Retina (tissue), 1 donor: ENCODE data around the gene MAP3K9.

Experiments used
- DNase-seq: peaks from one replicate; pipeline ENCODE4 v3.0.0-alpha.2; 2016

Gene MAP3K9

DNA sequence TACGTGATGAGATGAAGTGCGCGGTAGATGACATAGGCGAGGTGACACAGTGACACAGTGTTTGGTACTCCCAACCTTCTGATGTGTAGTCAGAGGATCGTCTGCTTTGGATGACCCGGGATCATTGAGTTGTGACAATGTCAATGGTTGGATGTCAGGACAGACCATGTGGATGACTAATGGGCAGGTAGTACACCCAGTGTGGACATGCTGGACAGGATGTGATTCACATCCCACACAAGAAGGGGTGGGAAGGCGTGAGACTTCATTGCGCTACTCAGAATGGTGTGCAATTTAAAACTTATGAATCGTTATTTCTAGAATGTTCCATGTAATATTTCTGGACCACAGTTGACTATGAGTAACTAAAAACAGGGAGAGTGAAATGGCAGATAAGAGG, 23.8 kb downstream of the MAP3K9 start:
- DNase-seq = no peak

DNA sequence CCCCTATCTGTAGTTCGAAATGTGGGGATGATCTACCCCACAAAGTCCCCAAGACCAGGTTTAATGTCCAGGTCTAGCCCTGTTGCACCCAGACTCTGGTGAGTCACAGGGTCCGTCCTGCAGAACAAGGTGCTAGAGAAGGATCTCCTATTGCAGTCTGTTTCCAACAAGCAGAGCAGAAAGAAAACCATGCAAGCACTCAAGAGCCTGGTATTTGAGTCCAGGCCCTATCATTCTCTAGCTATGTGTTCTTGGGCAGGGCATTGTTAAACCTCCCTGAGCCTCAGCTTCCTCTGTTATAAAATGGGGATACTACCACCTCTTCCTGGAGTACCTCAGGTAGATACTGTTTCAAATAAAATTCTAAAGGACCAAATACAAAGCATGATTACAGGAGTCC, 24.4 kb downstream of the MAP3K9 start:
- DNase-seq = no peak

DNA sequence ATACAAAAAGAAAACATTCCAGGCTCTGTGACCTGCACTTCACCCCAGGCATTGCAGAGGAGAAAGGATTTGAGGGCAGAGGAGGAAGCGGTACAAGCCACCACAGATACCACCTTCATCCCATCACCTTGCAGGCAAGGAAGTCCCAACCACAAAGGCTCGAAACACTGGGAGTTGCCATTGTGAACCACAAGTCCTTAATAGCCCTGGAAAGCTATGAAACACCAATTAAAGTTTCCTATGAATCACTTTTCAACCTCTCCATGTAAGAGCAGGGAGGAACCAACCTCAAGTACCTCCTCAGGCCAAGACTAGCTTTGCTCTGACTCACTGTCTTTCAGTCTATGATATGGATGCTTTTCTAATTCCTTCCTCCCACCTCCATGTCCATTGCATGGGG, 27.0 kb downstream of the MAP3K9 start:
- no peak for DNase-seq

DNA sequence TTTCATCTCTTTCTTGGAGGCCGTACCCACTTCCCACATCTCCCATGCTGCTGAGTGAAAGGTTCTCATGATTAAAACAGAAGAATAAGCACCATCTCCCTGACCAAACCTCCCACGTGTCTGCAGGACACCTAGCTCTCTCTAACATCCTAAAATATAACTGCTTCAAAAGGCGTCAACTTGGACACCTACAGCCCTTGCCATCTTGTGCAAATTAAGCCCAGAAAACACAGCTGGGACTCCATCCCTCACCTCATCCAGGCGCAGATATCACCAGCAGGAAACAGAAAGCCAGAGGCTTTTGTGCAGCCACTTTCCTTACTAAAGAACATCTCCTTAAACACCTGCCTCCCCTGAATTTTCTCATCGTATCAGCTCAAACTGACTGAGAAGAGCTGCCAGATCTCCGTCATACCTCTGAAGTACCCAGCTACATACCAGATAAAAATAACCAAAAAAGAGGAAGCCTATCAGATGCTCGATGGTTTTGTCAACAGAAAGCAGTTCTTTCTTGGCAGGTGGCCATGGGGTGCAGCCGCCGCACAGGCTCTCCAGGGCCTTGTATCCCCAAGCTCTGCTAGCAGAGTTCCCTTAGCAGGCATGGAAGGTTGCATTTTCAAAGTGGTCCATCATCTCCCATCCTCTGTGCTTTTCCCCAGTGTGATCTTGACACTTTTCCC, 28.8 kb downstream of the MAP3K9 start:
- DNase-seq = no peak

DNA sequence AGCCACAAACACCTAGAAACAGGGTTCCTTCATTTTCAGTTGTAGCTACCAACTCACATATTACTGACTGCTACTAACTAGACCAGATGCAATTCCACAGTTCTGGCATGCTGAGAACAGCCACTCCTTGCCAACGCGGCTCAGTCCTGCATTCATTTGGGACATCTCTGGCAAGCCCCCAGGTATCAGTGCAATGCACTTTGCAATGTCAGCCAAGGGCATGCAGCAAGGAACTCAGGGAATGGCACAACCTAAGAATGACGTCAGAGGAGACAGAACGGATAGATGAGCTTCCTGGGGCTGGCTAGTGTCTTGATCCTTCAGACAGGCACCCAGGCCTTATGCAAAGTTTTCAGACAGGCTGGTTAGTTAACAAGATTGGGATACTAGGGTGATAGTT, 29.6 kb downstream of the MAP3K9 start:
- DNase-seq = no peak

DNA sequence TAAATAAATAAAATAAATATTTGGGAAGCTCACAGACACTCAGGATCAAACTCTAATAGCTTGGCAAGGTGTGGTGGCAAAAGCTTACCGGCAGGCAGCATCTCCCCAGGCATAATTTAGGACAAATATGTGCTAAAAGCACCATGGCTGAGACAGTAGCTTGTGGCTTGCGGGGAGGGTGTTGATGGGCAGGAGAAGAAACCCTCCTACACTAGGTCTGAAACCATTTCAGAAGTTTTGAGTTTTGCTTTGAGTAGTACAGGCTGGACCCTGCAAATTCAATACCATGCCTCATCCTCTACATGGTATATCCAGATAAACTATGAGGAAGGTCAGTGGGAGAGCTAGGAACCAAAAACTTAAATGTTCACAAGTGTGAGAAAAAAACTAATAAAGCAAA, 33.1 kb downstream of the MAP3K9 start:
- DNase-seq = no peak

DNA sequence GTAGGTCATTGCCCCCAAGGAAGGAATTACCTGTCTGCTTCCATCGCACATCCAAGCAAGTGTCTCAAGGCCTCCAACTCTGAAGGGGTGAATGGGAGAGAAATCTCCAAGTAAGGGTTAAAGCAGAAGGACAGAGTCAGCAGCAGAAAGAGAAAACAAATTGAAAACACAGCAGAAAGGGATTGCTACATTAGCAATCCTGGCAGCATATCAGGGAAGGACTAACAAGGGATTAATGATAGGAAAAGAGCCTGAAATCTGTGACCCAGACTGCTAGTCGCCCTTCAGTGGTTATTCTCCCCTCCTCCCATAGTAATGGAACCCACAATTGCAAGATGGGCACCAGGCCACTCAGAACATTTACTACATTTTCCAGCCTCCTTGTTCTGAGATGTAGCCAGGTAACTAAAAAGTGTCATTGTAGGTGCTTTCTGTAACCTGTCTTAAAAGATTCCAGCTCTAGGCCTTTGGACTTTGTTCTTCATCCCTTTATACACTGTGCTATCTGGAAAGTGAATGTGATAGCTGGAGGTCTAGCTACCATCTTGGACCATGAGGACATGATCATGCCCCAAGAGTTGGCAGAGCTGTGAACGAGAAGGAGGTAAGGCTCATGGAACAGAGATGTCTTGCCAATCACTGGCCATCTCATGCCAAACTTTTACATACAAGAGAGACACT, 36.0 kb downstream of the MAP3K9 start:
- DNase-seq = no peak

DNA sequence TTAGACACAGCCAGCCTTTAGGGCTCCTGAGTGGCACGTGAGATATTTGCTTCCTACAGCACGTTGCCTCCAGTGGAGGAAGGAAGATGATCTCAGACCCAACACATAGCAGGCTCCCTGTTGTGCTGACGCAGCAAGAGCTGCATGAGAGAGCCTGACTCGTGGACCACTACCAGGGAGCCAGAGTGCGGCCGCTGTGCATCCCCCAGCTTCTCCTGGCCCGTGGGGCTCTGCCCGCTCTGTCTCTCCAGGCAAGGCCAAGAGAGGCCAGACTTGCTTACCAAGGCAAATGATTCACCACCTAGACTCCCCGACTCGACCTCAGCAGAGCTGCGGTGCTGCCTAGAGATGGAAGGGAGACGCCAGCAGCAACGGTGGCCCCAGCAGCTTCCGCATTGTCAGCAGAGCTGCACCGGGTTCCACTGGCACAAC, 37.5 kb downstream of the MAP3K9 start:
- peak; percentile 36 for DNase-seq

DNA sequence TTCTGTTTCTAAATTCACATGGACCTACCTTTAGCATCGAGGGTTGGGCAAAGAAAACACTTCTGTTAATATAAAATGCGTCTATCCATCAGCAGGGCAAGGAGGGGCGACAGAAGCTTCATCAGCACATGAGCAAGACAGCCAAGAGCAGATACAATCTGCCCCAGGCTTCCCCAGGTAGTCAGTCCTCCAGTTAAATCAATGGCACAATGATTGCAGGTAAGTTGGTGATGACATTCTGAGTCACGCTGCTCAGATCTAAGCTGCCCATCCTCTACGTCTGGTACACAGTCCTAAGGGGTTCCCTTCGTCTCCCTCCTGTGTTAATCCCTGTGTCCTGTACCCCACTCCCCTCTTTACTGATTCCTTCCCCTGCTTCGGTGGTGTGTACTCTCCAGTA, 38.8 kb downstream of the MAP3K9 start:
- DNase-seq = no peak

DNA sequence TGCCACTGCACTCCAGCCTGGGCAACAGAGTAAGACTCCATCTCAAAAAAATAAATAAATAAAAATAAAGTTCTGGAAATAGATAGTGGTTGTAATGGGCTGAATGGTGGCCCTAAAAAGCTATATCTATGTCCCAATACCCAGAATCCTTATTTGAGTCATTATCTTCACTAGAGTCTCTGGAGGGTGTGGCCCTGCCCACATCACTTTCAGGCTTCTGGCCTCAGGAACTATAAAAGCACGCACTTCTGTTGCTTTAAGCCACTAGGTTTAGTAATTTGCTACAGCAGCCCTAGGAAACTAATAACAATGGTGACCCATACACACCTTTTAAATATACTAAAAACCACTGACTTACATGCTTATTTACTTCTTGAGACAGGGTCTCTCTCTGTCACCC, 49.9 kb downstream of the MAP3K9 start:
- no peak for DNase-seq

DNA sequence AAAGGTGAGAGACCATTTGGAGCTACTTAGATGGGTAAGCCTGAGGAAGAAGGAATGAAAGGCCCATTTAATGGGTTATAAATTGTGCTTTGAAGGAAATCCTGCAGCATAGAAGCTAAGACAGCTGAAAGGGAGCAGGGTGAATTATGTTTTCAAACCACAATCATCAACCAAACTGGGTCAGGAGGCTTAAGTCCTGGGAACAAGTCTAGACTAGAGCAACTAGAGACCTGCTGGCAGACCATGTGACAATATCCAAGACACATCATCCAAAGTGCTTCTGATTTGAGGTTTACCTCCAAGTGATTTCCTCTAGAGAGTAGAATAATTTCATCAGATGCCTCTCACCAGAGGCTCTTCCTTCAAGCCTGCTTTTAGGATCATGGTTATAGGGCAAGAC, 53.7 kb downstream of the MAP3K9 start:
- no peak for DNase-seq

DNA sequence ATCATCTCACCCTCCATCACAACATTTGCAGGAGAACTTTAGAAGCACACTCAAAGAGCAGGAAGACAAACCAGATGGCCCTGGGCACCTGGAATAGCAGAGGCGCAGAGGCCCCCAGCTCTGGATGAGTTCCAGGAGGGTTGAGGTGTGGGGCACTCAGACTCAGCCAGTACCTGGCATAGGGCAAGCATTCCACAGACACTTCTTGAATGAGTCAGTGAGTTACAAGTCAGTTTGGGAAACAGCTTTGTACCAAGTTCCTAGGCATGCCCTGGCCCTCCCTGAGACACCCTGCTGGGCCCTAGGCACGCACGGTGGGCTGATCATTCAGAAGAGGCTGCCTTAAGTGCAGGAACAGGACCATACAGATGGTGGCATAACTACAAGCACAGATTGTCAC, 54.3 kb downstream of the MAP3K9 start:
- DNase-seq = no peak

DNA sequence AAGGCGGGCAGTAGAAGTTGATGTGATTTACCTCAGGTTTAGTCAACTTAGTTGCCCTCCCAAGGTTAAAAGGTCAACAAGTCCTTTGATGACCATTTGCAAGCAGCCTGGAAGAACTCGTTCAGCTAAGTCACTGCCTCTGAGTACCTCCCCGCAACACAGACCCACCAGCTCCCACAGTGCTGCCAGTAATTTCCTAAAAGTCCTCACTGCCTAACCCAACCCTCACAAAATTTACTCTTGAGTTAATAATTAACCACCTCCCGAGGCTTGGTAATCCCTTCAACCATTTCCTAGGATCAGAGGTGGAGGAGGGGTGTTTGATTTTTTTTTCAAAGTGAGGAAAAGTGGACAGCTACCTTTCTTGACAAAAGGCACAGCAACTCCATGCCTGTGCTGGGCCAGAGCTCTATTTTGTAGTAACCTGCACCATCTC, 55.8 kb downstream of the MAP3K9 start:
- no peak for DNase-seq

DNA sequence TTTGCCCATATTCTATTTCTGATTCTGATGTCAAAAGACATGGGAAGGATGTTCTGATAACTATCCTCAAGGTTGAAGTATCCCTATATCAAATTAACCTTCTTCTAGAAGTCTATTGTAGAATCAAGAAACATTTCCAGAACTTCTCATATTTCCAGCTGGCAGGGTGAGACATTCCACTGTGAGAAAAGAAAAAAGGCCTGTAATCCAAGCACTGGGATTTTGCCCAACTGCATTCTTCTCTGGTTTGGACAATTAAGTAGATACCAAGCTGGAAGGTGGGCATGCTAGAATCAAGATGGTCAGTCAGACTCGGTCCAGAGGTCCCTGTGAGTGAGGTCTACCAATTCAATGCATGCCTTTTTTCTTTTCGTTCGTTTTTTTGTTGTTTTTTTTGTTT, 60.9 kb downstream of the MAP3K9 start:
- DNase-seq = no peak

DNA sequence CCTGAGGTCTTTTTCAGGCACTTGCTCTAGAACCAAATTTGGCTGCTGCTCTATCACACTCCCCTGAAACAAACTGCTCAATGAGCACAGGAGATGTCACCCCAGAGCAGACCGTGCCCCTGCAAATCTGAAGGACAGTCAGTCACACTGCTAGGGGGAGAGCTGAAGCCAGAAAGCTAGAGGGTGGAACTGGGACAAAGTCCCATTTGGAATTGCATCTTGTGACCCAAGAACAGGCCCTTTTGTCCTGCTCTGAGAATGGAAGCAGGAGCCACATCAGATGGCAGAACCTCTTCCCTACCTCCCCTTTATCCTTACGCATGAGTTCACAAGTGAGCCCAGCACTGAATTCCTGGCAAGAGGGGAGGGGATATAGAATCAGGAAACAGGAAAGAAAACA, 64.7 kb downstream of the MAP3K9 start:
- DNase-seq = no peak

DNA sequence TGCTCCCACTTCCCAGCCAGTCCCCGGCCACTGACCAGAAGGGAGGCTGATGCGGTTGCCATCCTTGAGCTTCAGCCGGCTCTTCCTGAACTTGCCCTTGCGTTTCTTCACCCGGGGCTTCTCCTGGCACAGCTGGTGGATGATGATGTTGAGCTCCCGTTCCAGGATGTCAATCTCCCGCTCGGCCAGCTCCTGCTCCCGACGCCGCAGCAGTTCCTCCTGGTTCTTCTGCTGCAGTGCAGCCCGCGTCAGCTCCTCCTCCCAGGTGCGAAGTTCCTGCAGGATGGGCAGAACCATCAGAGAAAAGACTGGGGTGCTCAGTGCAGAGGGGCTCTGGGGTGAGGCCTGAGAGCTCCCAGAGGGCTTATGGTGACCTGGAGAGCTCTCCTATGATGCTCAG, 67.0 kb downstream of the MAP3K9 start:
- DNase-seq = no peak

DNA sequence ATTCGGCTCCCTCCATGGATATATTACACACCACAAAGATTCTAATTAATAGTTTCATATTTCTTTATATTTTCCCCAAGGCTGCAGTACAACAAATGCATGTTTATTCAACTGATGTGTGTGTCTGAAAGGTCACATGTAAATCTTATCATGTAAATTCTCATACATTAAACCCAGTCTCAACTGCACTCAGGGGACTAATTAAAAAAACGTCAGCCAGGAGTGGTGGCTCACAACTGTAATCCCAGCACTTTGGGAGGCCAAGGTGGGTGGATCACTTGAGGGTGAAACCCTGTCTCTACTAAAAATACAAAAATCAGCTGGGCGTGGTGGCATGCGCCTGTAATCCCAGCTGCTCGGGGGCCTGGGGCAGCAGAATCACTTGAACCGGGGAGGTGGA, 67.8 kb downstream of the MAP3K9 start:
- DNase-seq = no peak

DNA sequence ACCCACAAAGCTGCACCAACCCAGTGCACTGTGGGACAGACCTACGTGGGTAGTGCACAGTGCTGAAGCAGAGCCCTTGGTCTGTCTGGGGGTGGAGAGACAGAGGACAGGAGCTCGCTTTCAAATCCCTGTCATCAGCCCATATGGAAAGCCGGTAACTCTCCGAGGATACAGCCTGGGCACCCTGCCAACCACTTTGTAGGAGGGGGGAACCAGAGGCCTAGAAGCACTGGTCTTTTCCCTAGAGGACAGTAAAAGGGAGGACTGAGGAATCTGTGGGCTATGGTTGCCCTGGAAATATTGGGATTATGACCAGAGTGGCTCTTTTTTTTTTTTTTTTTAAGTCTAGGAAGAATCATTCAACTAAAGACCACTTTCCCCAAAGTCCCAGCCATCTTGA, 74.3 kb downstream of the MAP3K9 start:
- DNase-seq = no peak

DNA sequence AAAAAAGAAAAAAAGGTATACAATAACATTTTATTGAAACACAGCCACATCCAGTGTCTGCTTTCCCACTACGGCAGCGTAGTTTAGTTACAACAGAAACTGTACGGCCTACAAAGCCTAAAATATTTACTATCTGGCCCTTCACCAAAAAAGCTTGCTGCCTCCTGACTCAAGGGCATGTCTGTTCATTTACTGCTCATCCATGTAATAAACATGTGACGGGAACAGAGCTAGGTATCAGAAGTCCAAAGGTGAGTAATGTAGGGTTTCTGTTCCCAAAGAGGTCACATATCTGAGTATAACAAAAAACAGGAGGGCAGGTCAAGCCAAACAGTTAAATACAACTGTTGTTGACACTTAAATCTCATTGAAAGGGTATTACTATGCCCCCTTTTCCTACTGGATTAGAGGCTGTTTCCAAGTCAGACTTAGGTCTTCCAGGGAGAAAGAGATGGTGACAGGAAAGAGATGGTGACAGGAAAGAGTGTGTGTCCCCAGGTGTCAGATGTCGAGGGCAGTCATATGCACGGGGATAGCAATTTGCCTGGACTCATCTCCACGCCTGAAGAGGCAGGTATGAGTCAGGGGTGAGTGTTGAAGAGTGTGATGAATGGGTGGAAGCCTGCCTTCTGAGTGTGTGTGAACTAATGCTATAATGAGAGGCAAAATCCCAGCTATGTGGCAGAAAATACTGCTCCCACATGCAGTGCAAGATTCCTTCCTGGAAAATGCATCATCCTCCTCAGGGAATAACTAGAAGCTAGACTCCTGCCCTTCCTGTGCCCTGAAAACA, 77.7 kb downstream of the MAP3K9 start:
- DNase-seq = no peak

DNA sequence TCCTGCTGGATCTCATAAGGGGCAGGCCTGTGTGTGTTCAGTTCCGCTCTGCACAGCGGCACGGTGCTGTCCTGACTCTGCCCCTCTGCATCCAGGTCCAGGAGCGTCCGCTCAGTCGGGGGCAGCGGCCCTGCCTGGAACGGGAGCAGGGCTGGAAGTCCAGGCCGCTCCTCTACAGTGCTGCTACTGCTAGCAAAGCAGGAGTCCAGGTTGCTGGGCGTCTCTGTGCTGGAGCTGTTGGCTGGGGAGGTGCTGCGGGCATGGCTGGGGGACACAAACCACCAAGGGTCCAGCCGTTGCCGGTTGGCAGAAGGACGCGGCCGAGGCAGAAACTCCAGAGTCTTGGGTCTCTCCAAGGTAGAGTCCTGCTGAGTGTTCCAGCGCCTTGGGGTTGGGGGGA, 78.9 kb downstream of the MAP3K9 start:
- no peak for DNase-seq

DNA sequence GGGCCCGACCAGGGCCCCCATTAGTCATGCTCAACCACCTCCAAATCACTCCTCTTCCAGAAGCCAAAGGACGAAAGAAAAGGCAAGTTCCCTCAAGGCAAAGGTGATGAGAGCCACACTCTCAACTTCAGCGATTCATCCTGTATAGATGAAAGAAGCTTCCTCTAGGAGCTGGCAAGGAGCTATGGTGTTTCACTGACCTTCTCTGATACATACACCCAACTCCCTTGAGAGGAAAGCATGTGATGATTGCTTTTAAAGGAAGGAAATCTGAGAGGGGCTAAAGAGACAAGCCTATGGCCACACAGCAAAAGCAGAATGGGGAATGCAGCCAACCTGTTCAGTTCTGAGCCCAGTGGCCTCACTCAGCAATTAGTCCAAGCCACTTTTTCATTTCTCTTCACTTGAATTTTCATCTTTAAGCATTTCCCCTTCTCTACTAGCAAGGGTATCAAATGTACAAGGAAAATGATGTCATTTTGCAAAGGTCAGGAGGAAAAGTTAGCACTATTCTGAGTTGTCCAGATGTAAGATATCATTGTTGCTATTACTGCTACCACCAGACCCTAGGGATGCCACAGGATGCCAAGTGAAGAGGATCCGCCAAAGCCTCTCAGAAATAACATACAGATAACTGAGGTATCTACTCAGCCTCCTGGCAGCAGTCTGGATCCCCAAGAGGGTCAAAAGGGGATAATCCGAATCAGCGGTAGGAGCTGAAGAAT, 82.5 kb downstream of the MAP3K9 start:
- no peak for DNase-seq

DNA sequence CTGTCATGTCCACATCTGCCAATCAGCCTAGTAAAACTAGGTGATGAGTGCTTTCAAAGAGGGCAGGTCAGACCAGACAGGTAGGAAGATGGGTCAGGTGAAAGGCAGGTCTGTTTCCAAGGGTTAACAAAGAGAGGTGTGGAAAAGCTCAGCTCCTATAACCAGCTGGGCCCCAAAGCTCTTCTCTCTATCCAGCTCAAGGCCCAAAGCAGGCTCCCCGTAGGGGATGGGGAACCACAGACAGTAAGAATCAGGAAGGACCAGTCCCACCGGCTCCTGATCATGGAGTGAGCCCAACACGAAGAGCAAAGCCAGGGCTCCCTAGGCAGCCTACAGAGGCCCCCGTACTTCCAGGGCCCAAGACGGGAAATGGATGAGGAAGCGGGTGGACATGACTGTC, 84.4 kb downstream of the MAP3K9 start:
- DNase-seq = no peak

DNA sequence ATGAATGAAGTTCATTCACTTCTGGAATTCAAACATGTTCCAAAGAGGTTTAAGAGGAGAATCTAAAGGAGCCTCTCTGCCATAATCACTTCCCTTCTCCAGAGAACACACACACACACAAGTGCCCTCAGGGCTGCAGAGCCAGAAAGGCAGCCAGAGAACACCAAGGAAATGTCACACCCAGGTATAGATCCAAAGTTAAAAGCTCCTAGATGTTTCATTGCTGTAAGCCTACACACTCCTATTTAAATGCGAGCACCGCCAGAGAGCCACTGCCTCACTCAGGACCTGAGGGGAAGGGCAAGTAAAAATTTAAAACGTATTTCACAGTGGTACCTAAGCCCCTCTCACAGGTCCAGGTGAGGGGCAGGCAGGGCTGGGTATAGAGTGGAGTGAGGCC, 85.2 kb downstream of the MAP3K9 start:
- no peak for DNase-seq
